Testis (tissue), 3 donors: ENCODE measurements around the gene BLOC1S4. TPM values are rescaled to one million over a fixed set of nuclear protein-coding genes. Genes with fewer than 3 reads are reported as not detected.

Experiments
- DNase-seq: peaks from one replicate; pipeline ENCODE4 v3.0.0-alpha.2; 2019
- H3K27ac ChIP-seq, 2 donors: fragments of 200-600 bp; sonication (generic); one replicate each; pipeline ENCODE4 v1.5.1; 2019
- H3K27me3 ChIP-seq: fragments of 200-600 bp; sonication (generic); one replicate; pipeline ENCODE4 v1.5.1; 2019
- H3K36me3 ChIP-seq: fragments of 200-600 bp; sonication (generic); one replicate; pipeline ENCODE4 v1.5.1; 2017; ENCODE audit warnings: low read depth; ENCODE audit errors: missing control alignments
- H3K4me1 ChIP-seq: fragments of 200-600 bp; sonication (generic); one replicate; pipeline ENCODE4 v1.5.1; 2019
- H3K4me3 ChIP-seq, 2 donors: fragments of 200-600 bp; sonication (generic); one replicate each; pipeline ENCODE4 v1.5.1; 2017 to 2019
- H3K9me3 ChIP-seq: fragments of 200-600 bp; sonication (generic); one replicate; pipeline ENCODE4 v1.5.1; 2017
- POLR2A ChIP-seq: fragments of 450-650 bp; IDR thresholded peaks from one replicate; pipeline ENCODE4 v1.6.1; 2017; ENCODE audit warnings: antibody characterized with exemption, mild to moderate bottlenecking, moderate library complexity
- WGBS, 2 donors: methylation state at CpG; one replicate each; pipeline ENCODE4 v1.1.5; 2018; 5-methylcytosine and 5-hydroxymethylcytosine counted together
- intact Hi-C: fragments of 100-400 bp; cut with DNase I; formaldehyde crosslinking; loops from one replicate; pipeline ENCODE4 v1.15.1; 2023; ENCODE audit warnings: low total_unique reads
- polyA plus RNA-seq: library from polyadenylated mRNA; stranded (reverse); fragments of 350-450 nt; fragmentation: Illumina TruSeq; extraction: RNeasy Lipid Tissue Mini Kit (QIAGEN cat#74804); gene quantifications from one replicate; pipeline ENCODE4 v1.2.3, GENCODE V29; 2014; ENCODE audit warnings: low read depth, low replicate concordance; ENCODE audit not compliant: insufficient read depth
- total RNA-seq, 2 donors: library from RNA; depleted of rRNA; stranded (reverse); fragments of >200 nt; gene quantifications; one replicate each; pipeline ENCODE4 v1.2.3, GENCODE V29; 2016
- TF ChIP-seq, protein P1 (sequence below), 3 experiments: fragments of 450-650 bp in 2 of 3; fragments of 200-600 bp in 1 of 3; sonication (generic) in 1 of 3; IDR thresholded peaks; one replicate each; pipeline ENCODE4 v1.5.1; 2016 to 2019; ENCODE audit warnings: antibody characterized with exemption in 3 of 3, mild to moderate bottlenecking in 2 of 3, moderate library complexity in 1 of 3

BLOC1S4 gene
- total and polyA plus RNA-seq, 3 donors from 2014 or later = 10.2 to 27.3 (median 21.3) TPM

DNA sequence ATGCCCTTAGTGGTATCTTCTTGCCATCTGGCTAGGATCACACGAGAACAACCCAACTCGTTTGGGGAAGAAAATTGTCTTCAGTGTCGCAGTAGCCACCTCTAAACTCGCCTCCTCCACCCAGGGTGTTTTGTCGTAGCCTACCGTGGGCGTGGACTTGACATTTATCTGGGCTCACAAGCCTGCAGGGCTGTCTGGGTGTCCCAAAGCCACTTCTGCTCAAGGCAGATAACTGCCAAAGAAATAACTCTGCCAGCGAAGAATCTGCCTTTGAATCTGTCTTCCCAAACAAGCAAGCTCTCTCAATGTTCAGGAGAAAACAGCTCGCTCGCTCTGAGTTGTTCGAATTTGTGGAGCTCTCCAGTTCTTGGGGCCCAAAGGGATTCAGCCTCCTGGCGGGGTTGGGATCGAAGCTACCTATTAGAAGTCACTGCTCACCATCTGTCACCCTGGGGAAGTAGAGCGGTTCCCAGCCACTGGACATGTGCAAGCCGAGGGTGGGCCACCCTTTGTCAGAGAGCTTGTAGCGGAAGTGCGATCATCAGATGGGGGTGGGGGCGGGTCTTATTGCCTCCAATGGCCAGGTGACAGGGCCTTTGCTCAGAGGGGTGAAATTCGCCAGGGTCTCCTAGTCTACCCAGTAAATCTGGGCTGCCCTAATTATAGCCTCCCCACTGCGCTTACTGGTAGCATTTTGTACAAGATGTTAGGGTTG lies 14.8 kb downstream of the BLOC1S4 start:
- intact Hi-C loops = no loop called here
- peak overlapping the region in 1 of 2 donors; percentile 50 for H3K27ac ChIP-seq
- WGBS, 2 donors = 72 to 75% methylated on average over 20 of the region's 20 CpGs
- H3K9me3 ChIP-seq = no peaks in the 10 kb centered on the region
- H3K4me3 ChIP-seq = no peak overlapping the region
- H3K36me3 ChIP-seq = no peaks in the 10 kb centered on the region
- peak; percentile 37 for DNase-seq
- peaks cover 44% of the 10 kb centered on the region for H3K4me1 ChIP-seq
- no peaks in the 10 kb centered on the region for H3K27me3 ChIP-seq
- TF ChIP-seq, protein P1, sequence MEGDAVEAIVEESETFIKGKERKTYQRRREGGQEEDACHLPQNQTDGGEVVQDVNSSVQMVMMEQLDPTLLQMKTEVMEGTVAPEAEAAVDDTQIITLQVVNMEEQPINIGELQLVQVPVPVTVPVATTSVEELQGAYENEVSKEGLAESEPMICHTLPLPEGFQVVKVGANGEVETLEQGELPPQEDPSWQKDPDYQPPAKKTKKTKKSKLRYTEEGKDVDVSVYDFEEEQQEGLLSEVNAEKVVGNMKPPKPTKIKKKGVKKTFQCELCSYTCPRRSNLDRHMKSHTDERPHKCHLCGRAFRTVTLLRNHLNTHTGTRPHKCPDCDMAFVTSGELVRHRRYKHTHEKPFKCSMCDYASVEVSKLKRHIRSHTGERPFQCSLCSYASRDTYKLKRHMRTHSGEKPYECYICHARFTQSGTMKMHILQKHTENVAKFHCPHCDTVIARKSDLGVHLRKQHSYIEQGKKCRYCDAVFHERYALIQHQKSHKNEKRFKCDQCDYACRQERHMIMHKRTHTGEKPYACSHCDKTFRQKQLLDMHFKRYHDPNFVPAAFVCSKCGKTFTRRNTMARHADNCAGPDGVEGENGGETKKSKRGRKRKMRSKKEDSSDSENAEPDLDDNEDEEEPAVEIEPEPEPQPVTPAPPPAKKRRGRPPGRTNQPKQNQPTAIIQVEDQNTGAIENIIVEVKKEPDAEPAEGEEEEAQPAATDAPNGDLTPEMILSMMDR (IDR thresholded peaks at IDR 0.05) = no peak
- no peak for TF ChIP-seq POLR2A

DNA sequence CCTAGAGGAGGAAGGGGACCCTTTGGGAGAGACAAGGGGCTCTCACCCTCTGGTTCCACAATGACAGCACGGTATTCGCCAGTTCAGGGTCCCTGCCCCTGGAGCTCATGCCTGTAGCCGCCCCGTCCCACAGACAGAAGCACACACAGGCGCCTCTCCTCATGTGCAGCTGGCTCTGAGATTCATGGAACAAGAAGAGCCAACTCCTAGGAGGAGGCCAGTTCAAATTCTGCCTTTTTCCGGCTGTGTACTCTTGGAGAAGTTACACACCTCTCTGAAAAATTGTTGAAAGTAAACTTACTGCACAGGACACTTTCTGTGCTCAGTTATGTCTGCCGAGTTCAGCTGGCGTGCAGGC lies 15.3 kb downstream of the BLOC1S4 start:
- Histone ChIP-seq H3K4me1 (peaks cover 44% of the 10 kb centered on the region), H3K27me3 (no peaks in the 10 kb centered on the region), H3K27ac (peak overlapping the region in 1 of 2 donors; percentile 50), H3K36me3 (no peaks in the 10 kb centered on the region), H3K4me3 (no peak overlapping the region), H3K9me3 (no peaks in the 10 kb centered on the region)
- DNase-seq = no peak
- TF ChIP-seq, protein P1 (IDR thresholded peaks at IDR 0.05) = no peak
- no peak for TF ChIP-seq POLR2A
- WGBS, 2 donors = 90 to 94% methylated on average over 7 to 8 of the region's 8 CpGs
- intact Hi-C loops = no loop called here

DNA sequence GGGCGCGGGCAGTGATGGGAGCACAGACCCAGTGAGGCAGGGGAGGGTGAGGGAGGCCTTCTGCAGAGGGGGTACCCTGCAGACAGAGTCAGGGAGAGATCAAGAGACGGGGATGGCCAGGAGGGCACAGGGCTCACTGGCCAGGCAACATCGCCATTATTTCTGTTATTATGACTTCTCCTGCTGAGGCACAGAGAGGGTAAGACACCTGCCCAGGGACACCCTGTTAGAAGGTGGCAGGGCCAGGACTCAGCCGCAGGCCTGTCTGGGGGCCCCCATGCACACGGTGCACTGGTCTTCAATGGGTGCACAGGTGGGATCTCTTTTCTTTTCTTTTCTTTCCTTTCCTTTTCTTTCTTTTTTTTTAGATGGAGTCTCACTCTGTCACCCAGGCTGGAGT lies 15.8 kb downstream of the BLOC1S4 start:
- intact Hi-C loops = no loop called here
- TF ChIP-seq, protein P1 (IDR thresholded peaks at IDR 0.05) = no peak
- no peak for TF ChIP-seq POLR2A
- no peak overlapping the region for H3K4me3 ChIP-seq
- H3K4me1 ChIP-seq = peaks cover 41% of the 10 kb centered on the region
- no peaks in the 10 kb centered on the region for H3K27me3 ChIP-seq
- no peak for DNase-seq
- WGBS, 2 donors = 90 to 95% methylated on average over 6 of the region's 6 CpGs
- no peaks in the 10 kb centered on the region for H3K9me3 ChIP-seq
- H3K36me3 ChIP-seq = no peaks in the 10 kb centered on the region
- H3K27ac ChIP-seq = peak overlapping the region in 1 of 2 donors; percentile 83

DNA sequence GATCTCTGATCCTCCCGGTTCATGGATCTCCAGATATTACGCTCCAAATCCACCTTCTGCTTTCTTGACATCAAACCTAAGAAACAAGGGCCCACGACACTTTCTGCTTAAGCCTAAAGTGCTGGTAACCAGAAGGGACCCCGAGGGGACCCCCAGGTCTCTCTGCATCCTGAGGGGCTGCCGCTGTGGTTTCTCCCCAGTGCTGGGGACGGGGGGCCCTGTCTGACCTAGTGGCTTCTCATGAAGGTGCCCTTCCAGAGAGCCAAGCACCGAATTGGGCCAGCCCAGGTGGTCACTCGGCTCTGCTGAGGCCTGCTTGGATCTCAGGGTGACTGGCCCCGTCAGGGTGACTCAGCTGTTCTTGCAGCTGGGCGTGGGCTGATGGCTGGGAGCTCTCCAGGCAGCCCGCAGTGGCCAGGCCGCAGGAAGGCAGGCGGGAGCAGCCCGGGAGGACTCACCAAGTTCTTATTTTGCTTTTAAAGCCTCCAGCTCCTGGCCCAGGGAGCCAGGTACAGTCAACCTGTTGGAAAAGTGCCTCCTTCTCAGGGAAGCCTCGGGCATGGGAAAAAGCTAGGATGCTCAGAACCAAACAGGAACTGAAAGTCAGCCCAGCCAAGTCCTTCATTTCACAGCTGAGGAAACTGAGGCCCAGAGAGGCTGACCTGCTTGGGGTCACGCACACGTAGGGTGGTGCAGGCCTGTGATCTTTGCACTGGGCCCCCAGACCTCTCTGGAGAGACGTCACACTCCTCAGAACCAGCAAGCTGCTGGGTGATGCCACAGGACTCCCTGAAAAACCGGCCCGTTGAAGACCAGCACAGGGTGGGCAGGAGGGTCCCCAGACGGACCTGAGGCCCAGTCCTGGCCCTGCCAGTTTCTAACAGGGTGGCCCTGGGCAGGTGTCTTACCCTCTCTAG lies 16.7 kb downstream of the BLOC1S4 start:
- intact Hi-C loops = no loop called here
- Histone ChIP-seq H3K4me3 (no peak overlapping the region), H3K4me1 (peaks cover 34% of the 10 kb centered on the region), H3K9me3 (no peaks in the 10 kb centered on the region), H3K27me3 (no peaks in the 10 kb centered on the region), H3K36me3 (no peaks in the 10 kb centered on the region), H3K27ac (peak overlapping the region; percentile 1 to 83)
- TF ChIP-seq POLR2A = no peak
- TF ChIP-seq, protein P1 (IDR thresholded peaks at IDR 0.05) = no peak
- 61 to 79% methylated on average over 15 to 21 of the region's 21 CpGs for WGBS, 2 donors
- peak; percentile 86 for DNase-seq
